GM18868 (cell line): ENCODE measurements around the gene PCDHA8.
"Not testable (repeated sequence)": the region's sequence is repeated elsewhere in the genome, so short reads cannot be mapped to it uniquely, and the experiment has no call there.

Experiments used
- ATAC-seq: cut with Tn5 transposase; IDR thresholded peaks from one replicate; pipeline ENCODE4 v1.9.1; 2021; ENCODE audit warnings: mild to moderate bottlenecking, moderate library complexity; ENCODE audit not compliant: unreplicated experiment

PCDHA8 gene, protein sequence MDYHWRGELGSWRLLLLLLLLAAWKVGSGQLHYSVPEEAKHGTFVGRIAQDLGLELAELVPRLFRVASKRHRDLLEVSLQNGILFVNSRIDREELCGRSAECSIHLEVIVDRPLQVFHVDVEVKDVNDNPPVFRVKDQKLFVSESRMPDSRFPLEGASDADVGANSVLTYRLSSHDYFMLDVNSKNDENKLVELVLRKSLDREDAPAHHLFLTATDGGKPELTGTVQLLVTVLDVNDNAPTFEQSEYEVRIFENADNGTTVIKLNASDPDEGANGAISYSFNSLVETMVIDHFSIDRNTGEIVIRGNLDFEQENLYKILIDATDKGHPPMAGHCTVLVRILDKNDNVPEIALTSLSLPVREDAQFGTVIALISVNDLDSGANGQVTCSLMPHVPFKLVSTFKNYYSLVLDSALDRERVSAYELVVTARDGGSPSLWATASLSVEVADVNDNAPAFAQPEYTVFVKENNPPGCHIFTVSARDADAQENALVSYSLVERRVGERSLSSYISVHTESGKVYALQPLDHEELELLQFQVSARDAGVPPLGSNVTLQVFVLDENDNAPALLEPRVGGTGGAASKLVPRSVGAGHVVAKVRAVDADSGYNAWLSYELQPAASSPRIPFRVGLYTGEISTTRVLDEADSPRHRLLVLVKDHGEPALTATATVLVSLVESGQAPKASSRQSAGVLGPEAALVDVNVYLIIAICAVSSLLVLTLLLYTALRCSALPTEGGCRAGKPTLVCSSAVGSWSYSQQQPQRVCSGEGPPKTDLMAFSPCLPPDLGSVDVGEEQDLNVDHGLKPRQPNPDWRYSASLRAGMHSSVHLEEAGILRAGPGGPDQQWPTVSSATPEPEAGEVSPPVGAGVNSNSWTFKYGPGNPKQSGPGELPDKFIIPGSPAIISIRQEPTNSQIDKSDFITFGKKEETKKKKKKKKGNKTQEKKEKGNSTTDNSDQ

DNA sequence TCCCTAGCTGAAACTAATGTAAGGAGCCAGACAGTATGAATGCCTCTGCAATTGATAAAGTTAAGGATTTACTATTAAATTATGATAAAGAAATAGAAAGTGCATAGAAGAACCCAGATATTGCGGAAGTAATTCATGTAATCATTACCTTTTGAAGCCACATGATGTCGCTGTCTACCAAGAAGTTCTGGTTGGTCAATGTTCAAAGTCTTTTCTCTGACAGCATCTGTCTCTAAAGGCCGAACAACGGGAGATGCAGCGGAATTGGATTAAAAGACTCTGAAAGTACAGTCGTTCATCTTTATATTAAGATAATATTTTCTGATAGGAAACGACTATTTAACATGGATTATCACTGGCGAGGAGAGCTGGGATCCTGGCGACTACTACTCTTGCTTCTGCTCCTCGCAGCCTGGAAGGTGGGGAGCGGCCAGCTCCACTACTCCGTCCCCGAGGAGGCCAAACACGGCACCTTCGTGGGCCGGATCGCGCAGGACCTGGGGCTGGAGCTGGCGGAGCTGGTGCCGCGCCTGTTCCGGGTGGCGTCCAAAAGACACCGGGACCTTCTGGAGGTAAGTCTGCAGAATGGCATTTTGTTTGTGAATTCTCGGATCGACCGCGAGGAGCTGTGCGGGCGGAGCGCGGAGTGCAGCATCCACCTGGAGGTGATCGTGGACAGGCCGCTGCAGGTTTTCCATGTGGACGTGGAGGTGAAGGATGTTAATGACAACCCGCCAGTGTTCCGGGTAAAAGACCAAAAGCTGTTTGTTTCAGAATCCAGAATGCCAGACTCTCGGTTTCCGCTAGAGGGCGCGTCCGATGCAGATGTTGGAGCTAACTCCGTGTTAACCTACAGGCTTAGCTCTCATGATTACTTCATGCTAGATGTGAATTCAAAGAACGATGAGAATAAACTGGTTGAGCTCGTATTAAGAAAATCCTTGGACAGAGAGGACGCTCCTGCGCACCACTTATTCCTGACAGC, at the start of gene PCDHA8:
TSS of gene PCDHA8 (plus strand) at position 210 of the 985 bp plus-strand sequence. CDS start at position 345, 135 bp downstream.
- ATAC-seq = no peak

DNA sequence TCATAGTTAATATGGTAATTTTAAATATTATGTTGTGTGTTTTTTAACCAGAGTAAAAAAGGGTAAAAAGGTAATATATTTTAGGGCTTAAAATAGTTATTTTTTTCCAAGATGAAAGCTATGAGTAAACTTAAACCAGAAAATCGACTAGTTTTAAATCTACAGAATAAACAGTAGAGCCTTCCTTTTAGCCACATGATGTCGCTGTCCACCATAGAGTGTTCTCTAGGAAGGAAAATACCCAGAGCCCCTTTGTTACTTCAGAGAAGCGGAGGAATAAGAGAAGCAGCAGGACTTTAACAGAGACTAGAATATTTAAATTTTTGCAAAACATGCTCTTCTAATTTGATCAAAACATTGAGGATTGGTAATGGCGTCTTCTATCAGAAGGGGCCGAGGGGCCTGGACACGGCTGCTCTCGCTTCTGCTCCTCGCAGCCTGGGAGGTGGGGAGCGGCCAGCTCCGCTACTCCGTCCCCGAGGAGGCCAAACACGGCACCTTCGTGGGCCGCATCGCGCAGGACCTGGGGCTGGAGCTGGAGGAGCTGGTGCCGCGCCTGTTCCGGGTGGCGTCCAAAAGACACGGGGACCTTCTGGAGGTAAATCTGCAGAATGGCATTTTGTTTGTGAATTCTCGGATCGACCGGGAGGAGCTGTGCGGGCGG, 46.3 kb upstream of the PCDHA8 start, which contains the start of gene PCDHA2:
TSS of gene PCDHA2 (plus strand) at position 258 of the 664 bp plus-strand sequence.
- no peak for ATAC-seq

DNA sequence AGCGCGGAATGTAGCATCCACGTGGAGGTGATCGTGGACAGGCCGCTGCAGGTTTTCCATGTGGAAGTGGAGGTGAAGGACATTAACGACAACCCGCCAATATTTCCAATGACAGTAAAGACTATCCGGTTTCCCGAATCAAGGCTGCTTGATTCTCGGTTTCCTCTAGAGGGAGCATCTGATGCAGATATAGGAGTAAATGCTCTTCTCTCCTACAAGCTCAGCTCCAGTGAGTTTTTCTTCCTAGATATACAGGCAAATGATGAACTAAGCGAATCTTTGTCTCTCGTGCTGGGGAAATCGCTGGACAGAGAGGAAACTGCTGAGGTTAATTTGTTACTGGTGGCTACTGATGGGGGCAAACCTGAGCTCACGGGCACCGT, 45.7 kb upstream of the PCDHA8 start:
- ATAC-seq = no peak

DNA sequence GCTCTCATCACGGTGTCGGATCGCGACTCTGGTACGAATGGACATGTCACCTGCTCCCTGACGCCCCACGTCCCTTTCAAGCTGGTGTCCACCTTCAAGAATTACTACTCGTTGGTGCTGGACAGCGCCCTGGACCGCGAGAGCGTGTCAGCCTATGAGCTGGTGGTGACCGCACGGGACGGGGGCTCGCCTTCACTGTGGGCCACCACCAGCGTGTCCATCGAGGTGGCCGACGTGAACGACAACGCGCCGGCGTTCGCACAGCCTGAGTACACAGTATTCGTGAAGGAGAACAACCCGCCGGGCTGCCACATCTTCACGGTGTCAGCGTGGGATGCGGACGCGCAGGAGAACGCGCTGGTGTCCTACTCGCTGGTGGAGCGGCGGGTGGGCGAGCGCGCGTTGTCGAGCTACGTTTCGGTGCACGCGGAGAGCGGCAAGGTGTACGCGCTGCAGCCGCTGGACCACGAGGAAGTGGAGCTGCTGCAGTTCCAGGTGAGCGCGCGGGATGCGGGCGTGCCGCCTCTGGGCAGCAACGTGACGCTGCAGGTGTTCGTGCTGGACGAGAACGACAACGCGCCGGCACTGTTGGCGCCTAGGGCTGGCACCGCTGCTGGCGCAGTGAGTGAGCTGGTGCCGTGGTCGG, 44.8 kb upstream of the PCDHA8 start:
- ATAC-seq = not testable (repeated sequence)

DNA sequence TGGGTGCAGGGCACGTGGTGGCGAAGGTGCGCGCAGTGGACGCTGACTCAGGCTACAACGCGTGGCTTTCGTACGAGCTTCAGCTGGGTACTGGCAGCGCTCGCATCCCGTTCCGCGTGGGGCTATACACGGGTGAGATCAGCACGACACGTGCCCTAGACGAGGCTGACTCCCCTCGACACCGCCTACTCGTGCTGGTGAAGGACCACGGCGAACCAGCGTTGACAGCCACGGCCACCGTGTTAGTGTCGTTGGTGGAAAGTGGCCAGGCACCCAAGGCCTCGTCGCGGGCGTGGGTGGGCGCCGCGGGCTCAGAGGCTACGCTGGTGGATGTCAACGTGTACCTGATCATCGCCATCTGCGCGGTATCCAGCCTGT, 44.3 kb upstream of the PCDHA8 start:
- ATAC-seq = no peak

DNA sequence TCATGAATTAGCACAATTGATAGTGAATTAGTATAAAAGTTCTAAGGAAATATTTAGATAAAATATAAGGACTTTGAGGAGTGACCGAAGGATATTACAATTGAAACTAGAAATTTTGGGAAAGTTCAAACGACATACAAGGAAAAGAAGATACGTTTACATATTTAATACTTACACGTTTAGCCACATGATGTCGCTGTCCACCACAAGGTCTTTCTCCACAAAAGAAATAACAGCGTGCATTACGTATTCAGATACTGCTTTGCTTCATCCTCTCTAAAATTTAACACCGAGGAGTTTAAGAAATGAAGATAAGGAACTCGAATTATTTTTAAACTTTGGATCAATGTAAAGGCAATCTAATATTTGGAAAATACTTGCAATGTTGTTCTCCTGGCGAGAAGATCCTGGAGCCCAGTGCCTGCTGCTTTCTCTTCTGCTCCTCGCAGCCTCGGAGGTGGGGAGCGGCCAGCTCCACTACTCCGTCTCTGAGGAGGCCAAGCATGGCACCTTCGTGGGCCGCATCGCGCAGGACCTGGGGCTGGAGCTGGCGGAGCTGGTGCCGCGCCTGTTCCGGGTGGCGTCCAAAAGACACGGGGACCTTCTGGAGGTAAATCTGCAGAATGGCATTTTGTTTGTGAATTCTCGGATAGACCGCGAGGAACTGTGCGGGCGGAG, 40.0 kb upstream of the PCDHA8 start, which contains the start of gene PCDHA3:
TSS of gene PCDHA3 (plus strand) at position 242 of the 678 bp plus-strand sequence.
- no peak for ATAC-seq

DNA sequence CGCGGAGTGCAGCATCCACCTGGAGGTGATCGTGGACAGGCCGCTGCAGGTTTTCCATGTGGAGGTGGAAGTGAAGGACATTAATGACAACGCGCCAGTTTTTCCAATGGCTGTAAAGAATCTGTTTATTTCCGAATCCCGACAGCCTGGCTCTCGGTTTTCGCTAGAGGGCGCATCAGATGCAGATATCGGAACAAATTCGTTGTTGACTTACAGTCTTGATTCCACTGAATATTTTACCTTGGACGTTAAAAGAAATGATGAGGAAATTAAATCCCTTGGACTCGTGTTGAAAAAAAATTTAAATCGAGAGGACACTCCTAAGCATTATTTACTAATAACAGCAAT, 39.5 kb upstream of the PCDHA8 start:
- ATAC-seq = no peak

DNA sequence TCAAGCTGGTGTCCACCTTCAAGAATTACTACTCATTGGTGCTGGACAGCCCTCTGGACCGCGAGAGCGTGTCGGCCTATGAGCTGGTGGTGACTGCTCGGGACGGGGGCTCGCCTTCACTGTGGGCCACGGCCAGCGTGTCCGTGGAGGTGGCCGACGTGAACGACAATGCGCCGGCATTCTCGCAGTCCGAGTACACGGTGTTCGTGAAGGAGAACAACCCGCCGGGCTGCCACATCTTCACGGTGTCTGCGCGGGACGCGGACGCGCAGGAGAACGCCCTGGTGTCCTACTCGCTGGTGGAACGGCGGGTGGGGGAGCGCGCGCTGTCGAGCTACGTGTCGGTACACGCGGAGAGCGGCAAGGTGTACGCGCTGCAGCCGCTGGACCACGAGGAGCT, 38.6 kb upstream of the PCDHA8 start:
- not testable (repeated sequence) for ATAC-seq

DNA sequence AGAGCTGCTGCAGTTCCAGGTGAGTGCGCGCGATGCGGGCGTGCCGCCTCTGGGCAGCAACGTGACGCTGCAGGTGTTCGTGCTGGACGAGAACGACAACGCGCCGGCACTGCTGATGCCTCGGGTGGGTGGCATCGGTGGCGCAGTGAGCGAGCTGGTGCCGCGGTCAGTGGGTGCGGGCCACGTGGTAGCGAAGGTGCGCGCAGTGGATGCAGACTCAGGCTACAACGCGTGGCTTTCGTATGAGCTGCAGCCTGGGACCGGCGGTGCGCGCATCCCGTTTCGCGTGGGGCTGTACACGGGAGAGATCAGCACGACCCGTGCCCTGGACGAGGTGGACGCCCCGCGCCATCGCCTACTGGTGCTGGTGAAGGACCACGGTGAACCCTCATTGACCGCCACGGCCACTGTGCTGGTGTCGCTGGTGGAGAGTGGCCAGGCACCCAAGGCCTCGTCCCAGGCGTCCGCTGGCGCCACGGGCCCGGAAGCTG, 38.2 kb upstream of the PCDHA8 start:
- no peak for ATAC-seq

DNA sequence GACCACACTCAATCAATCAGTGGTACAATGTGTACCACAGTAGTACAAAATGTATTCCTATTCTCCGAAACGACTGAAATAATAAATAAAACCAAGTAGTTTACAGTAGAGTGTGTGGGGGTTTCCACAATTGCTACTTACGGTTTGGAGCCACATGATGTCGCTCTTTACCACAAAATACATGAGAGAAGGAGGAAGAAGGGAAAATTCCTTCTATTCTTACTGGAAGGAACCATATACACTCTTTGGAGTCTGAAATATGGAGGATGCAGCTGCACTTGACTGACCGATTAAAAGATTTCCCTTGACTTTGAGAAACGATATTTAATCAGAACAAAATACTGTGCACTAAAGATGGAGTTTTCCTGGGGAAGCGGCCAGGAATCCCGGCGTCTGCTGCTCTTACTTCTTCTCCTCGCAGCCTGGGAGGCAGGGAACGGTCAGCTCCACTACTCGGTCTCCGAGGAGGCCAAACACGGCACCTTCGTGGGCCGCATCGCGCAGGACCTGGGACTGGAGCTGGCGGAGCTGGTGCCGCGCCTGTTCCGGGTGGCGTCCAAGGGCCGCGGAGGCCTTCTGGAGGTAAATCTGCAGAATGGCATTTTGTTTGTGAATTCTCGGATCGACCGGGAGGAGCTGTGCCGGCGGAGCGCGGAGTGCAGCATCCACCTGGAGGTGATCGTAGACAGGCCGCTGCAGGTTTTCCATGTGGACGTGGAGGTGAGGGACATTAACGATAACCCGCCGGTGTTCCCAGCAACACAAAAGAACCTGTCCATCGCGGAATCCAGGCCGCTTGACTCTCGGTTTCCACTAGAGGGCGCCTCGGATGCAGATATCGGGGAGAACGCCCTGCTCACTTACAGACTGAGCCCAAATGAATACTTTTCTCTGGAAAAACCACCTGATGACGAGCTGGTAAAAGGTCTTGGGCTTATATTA, 33.9 kb upstream of the PCDHA8 start, which contains the start of gene PCDHA4:
TSS of gene PCDHA4 (plus strand) at position 235 of the 942 bp plus-strand sequence.
- ATAC-seq = no peak

DNA sequence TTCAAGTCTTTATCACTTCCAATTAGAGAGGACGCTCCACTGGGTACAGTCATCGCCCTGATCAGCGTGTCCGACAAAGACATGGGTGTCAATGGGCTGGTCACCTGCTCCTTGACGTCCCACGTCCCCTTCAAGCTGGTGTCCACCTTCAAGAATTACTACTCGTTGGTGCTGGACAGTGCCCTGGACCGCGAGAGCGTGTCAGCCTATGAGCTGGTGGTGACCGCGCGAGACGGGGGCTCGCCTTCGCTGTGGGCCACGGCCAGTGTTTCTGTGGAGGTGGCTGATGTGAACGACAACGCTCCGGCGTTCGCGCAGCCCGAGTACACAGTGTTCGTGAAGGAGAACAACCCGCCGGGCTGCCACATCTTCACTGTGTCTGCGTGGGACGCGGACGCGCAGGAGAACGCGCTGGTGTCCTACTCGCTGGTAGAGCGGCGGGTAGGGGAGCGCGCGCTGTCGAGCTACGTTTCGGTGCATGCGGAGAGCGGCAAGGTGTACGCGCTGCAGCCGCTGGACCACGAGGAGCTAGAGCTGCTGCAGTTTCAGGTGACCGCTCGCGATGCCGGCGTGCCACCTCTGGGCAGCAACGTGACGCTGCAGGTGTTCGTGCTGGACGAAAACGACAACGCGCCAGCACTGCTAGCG, 32.6 kb upstream of the PCDHA8 start:
- ATAC-seq = not testable (repeated sequence)

DNA sequence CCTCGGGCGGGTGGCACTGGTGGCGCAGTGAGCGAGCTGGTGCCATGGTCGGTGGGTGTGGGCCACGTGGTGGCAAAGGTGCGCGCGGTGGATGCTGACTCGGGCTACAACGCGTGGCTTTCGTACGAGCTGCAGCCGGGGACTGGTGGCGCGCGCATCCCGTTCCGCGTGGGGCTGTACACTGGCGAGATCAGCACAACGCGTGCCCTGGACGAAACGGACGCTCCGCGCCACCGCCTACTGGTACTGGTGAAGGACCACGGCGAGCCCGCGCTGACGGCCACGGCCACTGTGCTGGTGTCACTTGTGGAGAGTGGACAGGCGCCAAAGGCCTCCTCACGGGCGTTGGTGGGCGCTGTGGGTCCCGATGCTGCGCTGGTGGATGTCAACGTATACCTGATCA, 32.1 kb upstream of the PCDHA8 start:
- ATAC-seq = no peak

DNA sequence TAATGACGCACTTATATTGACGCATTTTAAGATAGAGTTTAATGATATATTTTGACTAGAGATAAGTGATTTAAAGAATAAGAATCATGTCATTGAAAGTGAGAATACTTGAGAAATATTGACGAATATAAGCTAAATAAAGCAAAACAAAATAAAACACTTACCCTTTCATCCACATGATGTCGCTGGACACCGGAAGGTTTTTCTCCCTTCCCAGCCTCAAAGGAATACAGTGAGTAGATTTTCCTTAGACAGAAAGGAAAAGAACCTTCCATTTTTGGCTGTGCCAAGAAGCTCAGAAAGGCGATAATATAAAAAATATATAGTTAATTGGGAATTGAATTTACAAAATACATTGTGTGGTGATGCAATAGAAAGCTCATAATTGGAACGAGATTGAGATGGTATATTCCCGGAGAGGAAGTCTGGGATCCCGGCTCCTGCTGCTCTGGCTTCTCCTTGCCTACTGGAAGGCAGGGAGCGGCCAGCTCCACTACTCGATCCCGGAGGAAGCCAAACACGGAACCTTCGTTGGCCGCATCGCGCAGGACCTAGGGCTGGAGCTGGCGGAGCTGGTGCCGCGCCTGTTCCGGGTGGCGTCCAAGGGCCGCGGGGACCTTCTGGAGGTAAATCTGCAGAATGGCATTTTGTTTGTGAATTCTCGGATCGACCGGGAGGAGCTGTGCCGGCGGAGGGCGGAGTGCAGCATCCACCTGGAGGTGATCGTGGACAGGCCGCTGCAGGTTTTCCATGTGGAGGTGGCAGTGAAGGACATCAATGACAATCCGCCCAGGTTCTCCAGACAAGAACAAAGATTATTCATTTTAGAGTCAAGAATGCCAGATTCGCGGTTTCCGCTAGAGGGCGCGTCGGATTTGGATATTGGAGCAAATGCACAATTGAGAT, 19.4 kb upstream of the PCDHA8 start, which contains the start of gene PCDHA5:
TSS of gene PCDHA5 (plus strand) at position 239 of the 906 bp plus-strand sequence.
- no peak for ATAC-seq

DNA sequence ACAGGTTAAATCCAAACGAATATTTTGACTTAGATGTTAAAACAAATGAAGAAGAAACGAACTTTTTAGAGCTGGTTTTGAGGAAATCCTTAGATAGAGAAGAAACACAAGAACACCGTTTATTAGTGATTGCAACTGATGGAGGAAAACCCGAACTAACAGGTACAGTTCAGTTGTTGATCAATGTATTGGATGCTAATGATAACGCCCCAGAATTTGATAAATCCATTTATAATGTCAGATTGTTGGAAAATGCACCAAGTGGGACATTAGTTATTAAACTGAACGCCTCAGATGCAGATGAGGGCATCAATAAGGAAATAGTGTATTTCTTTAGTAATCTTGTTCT, 18.7 kb upstream of the PCDHA8 start:
- ATAC-seq = no peak

DNA sequence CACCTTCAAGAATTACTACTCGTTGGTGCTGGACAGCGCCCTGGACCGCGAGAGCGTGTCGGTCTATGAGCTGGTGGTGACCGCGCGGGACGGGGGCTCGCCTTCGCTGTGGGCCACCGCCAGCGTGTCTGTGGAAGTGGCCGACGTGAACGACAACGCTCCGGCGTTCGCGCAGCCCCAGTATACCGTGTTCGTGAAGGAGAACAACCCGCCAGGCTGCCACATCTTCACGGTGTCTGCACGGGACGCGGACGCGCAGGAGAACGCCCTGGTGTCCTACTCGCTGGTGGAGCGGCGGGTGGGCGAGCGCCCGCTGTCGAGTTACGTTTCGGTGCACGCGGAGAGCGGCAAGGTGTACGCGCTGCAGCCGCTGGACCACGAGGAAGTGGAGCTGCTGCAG, 18.0 kb upstream of the PCDHA8 start:
- ATAC-seq = not testable (repeated sequence)

DNA sequence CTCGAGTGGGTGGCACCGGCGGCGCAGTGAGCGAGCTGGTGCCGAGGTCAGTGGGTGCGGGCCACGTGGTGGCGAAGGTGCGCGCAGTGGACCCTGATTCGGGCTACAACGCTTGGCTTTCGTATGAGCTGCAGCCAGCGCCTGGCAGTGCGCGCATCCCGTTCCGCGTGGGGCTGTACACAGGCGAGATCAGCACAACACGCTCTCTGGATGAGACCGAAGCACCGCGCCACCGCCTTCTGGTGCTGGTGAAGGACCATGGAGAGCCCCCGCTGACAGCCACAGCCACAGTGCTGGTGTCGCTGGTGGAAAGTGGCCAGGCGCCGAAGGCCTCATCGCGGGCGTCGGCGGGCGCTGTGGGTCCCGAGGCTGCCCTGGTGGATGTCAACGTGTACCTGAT, 17.5 kb upstream of the PCDHA8 start:
- no peak for ATAC-seq
